Body of pancreas (tissue), 4 donors: ENCODE results near the gene EXOC1.

Experiments used
- CTCF ChIP-seq, 7 experiments: fragments of 450-650 bp in 4 of 7; fragments of 200-600 bp in 3 of 7; sonication (generic) in 3 of 7; IDR thresholded peaks; one replicate each; pipeline ENCODE4 v1.5.1; 2016 to 2019; ENCODE audit warnings: antibody characterized with exemption in 7 of 7
- POLR2A ChIP-seq, 3 donors: fragments of 450-650 bp; IDR thresholded peaks; one replicate each; pipeline ENCODE4 v1.6.1; 2016; ENCODE audit warnings: antibody characterized with exemption in 3 of 3, mild to moderate bottlenecking in 2 of 3

GRCh38 chr4:55880652-55881280, 27.3 kb downstream of the EXOC1 start:
- TF ChIP-seq CTCF (IDR thresholded peaks at IDR 0.05), result no peak
- TF ChIP-seq POLR2A (IDR thresholded peaks at IDR 0.05), result no peak
